Measurements from ENCODE around the gene PCBP4.
A peak's percentile ranks its signal among the peaks of the same experiment; 100 is the strongest.

Gene PCBP4

GRCh38 chr3:51971350-51971749, 4.1 kb upstream of the PCBP4 start:
- Histone ChIP-seq H3K4me2 (peak overlapping the region; percentile 41 to 98 (median 95); a peak in 21 of 22 replicates), H4K20me1 (peaks cover 0 to 40% (median 5%) of the 10 kb centered on the region in 11 experiments; a peak in 11 of 22 replicates), H3K9me3 (replicated peaks in 1 of 11) (no peaks in the 10 kb centered on the region), H3K9ac (peak overlapping the region in 8 of 11 experiments; percentile 8 to 48 (median 26); a peak in 10 of 22 replicates), H3K4me1 (peaks cover 71 to 91% (median 88%) of the 10 kb centered on the region in 10 experiments), H3K36me3 (peaks cover 0 to 29% (median 6%) of the 10 kb centered on the region in 11 experiments; a peak in 7 of 22 replicates), H3K27ac (peak overlapping the region in 5 of 11 experiments; percentile 4 to 95 (median 26); a peak in 6 of 22 replicates), H3K27me3 (no peaks in the 10 kb centered on the region), H3K4me3 (no peak overlapping the region)
- no peak for TF ChIP-seq Cebpa-rat (IDR thresholded peaks at IDR 0.05)

DNA sequence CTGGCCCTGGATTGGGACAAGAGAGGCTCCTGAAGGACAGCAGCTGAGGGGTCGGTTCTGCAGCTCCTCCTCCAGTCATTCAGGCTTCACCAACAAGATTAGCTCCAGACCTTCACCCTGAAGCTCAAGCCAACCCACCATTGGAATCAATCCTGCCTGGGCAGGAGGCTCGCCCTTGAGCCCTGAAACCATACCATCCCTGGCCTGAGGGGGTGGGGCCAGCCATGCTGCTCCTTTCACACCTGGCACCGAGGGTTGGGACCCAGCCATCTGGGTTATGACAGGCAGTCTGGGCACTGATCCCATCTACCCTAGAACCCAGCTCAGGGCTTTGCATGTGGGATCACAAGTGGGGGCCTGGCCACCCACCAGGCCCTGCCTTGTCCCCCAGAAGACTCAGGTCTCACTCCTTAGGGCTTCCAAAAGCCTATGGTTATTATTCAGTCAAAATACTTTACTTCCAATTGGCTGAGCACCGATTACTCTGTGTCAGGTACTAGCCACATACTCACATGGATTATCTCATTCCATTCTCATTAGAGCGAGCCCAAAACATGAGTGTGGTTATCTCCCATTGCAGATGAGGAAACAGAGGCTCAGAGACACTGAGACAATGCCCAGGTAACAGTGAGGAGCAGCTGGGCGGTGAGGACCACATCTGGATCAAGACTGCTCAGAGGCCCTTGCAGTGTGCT, 3.5 kb upstream of the PCBP4 start:
- H3K4me3 ChIP-seq = no peak overlapping the region
- peaks cover 73 to 91% (median 88%) of the 10 kb centered on the region in 10 experiments for H3K4me1 ChIP-seq
- peaks cover 0 to 34% (median 5%) of the 10 kb centered on the region in 11 experiments; a peak in 11 of 22 replicates for H4K20me1 ChIP-seq
- peak overlapping the region in 4 of 11 experiments; percentile 26 to 95 (median 94); a peak in 8 of 22 replicates for H3K27ac ChIP-seq
- peak overlapping the region in 8 of 11 experiments; percentile 8 to 91 (median 31); a peak in 7 of 22 replicates for H3K9ac ChIP-seq
- H3K9me3 ChIP-seq (replicated peaks in 1 of 11) = no peaks in the 10 kb centered on the region
- H3K27me3 ChIP-seq = no peaks in the 10 kb centered on the region
- H3K4me2 ChIP-seq = peak overlapping the region; percentile 5 to 98 (median 95); a peak in 20 of 22 replicates
- peaks cover 0 to 29% (median 6%) of the 10 kb centered on the region in 11 experiments; a peak in 7 of 22 replicates for H3K36me3 ChIP-seq
- TF ChIP-seq Cebpa-rat (IDR thresholded peaks at IDR 0.05) = no peak

GRCh38 chr3:51969841-51970240, 2.6 kb upstream of the PCBP4 start:
- peaks cover 0 to 32% (median 6%) of the 10 kb centered on the region in 11 experiments; a peak in 7 of 22 replicates for H3K36me3 ChIP-seq
- peak overlapping the region in 5 of 11 experiments; percentile 84 to 95 (median 94); a peak in 8 of 22 replicates for H3K27ac ChIP-seq
- H3K4me2 ChIP-seq = peak overlapping the region; percentile 89 to 100 (median 98); a peak in 21 of 22 replicates
- H4K20me1 ChIP-seq = peaks cover 0 to 33% (median 7%) of the 10 kb centered on the region in 11 experiments; a peak in 12 of 22 replicates
- H3K4me1 ChIP-seq = peaks cover 73 to 91% (median 89%) of the 10 kb centered on the region in 10 experiments
- H3K27me3 ChIP-seq = no peaks in the 10 kb centered on the region
- no peaks in the 10 kb centered on the region for H3K9me3 ChIP-seq (replicated peaks in 1 of 11)
- H3K9ac ChIP-seq = peak overlapping the region in 5 of 11 experiments; percentile 16 to 91 (median 38); a peak in 4 of 22 replicates
- no peak overlapping the region for H3K4me3 ChIP-seq
- no peak for TF ChIP-seq Cebpa-rat (IDR thresholded peaks at IDR 0.05)

- Histone ChIP-seq H3K27me3 (no peaks in the 10 kb centered on the region), H3K9me3 (replicated peaks in 1 of 11) (no peaks in the 10 kb centered on the region), H3K4me3 (peak overlapping the region in 4 of 10 experiments; percentile 71 to 78 (median 74); a peak in 4 of 20 replicates), H4K20me1 (peaks cover 0 to 35% (median 11%) of the 10 kb centered on the region in 11 experiments; a peak in 12 of 22 replicates), H3K4me1 (peaks cover 66 to 91% (median 89%) of the 10 kb centered on the region in 10 experiments), H3K27ac (peak overlapping the region in 8 of 11 experiments; percentile 39 to 95 (median 88); a peak in 15 of 22 replicates), H3K9ac (peak overlapping the region in 8 of 11 experiments; percentile 42 to 95 (median 87); a peak in 13 of 22 replicates), H3K4me2 (peak overlapping the region; percentile 89 to 100 (median 98)), H3K36me3 (peaks cover 0 to 36% (median 6%) of the 10 kb centered on the region in 11 experiments; a peak in 7 of 22 replicates)
- no peak for TF ChIP-seq Cebpa-rat (IDR thresholded peaks at IDR 0.05)
Measured at GRCh38 chr3:51968883-51969678, 1.8 kb upstream of the PCBP4 start.

- Histone ChIP-seq H3K4me2 (peak overlapping the region; percentile 89 to 100 (median 98)), H3K4me1 (peaks cover 63 to 93% (median 87%) of the 10 kb centered on the region in 10 experiments), H3K27ac (peak overlapping the region; percentile 48 to 95 (median 88); a peak in 21 of 22 replicates), H3K36me3 (peaks cover 0 to 36% (median 6%) of the 10 kb centered on the region in 11 experiments; a peak in 7 of 22 replicates), H3K27me3 (no peaks in the 10 kb centered on the region), H3K9ac (peak overlapping the region; percentile 80 to 95 (median 86)), H4K20me1 (peaks cover 0 to 43% (median 18%) of the 10 kb centered on the region in 11 experiments; a peak in 12 of 22 replicates), H3K9me3 (replicated peaks in 1 of 11) (no peaks in the 10 kb centered on the region), H3K4me3 (peak overlapping the region; percentile 67 to 79 (median 72))
- peak in 3 of 11 experiments; percentile 32 to 72 (median 44); a peak in 3 of 22 replicates for TF ChIP-seq Cebpa-rat (IDR thresholded peaks at IDR 0.05)
Measured at GRCh38 chr3:51968170-51968775, 1.0 kb upstream of the PCBP4 start.

GRCh38 chr3:51966922-51967383, 301 bp downstream of the PCBP4 start:
- Histone ChIP-seq H3K9me3 (replicated peaks in 1 of 11) (no peaks in the 10 kb centered on the region), H3K4me2 (peak overlapping the region; percentile 76 to 99 (median 97)), H3K4me3 (peak overlapping the region; percentile 67 to 79 (median 72)), H3K9ac (peak overlapping the region; percentile 80 to 95 (median 87)), H3K27me3 (no peaks in the 10 kb centered on the region), H3K27ac (peak overlapping the region; percentile 35 to 95 (median 88); a peak in 21 of 22 replicates), H4K20me1 (peaks cover 0 to 56% (median 27%) of the 10 kb centered on the region in 11 experiments; a peak in 15 of 22 replicates), H3K36me3 (peaks cover 0 to 34% (median 6%) of the 10 kb centered on the region in 11 experiments; a peak in 7 of 22 replicates), H3K4me1 (peaks cover 50 to 92% (median 77%) of the 10 kb centered on the region in 10 experiments)
- TF ChIP-seq Cebpa-rat (IDR thresholded peaks at IDR 0.05) = no peak

- TF ChIP-seq Cebpa-rat (IDR thresholded peaks at IDR 0.05) = no peak
- H3K27me3 ChIP-seq = no peaks in the 10 kb centered on the region
- H3K9me3 ChIP-seq (replicated peaks in 1 of 11) = no peaks in the 10 kb centered on the region
- peaks cover 46 to 92% (median 77%) of the 10 kb centered on the region in 10 experiments for H3K4me1 ChIP-seq
- H3K27ac ChIP-seq = peak overlapping the region in 9 of 11 experiments; percentile 68 to 95 (median 89); a peak in 15 of 22 replicates
- peak overlapping the region; percentile 80 to 95 (median 87); a peak in 21 of 22 replicates for H3K9ac ChIP-seq
- peaks cover 0 to 58% (median 27%) of the 10 kb centered on the region in 11 experiments; a peak in 15 of 22 replicates for H4K20me1 ChIP-seq
- H3K36me3 ChIP-seq = peaks cover 0 to 29% (median 4%) of the 10 kb centered on the region in 11 experiments; a peak in 7 of 22 replicates
- H3K4me3 ChIP-seq = peak overlapping the region; percentile 67 to 79 (median 72)
- peak overlapping the region; percentile 76 to 99 (median 97) for H3K4me2 ChIP-seq
Measured at GRCh38 chr3:51966486-51966885, 768 bp downstream of the PCBP4 start.

All from BLaER1 treated with 17β-estradiol and CSF1 and Interleukin-3, amounts not matched to agents 10 nM and 100 nM (cell line).